ENCODE results near the gene VPS33A. TPM values are rescaled to one million over a fixed set of nuclear protein-coding genes. Genes with fewer than 3 reads are reported as not detected.
A peak's percentile ranks its signal among the peaks of the same experiment; 100 is the strongest.

The VPS33A gene
- total and polyA plus RNA-seq, 9 donors: 9.4 to 22.5 (median 13.1) TPM

GRCh38 chr12:122200541-122201175 lies 65.6 kb downstream of the VPS33A start:
- Histone ChIP-seq H3K4me3 (no peak overlapping the region), H3K9me3 (no peaks in the 10 kb centered on the region), H3K27me3 (peaks cover 16% of the 10 kb centered on the region), H3K36me3 (no peaks in the 10 kb centered on the region), H3K4me1 (ENCODE audit: insufficient read depth) (peaks cover 2% of the 10 kb centered on the region), H3K27ac (no peak overlapping the region)
- TF ChIP-seq CTCF (IDR thresholded peaks at IDR 0.05): no peak
- TF ChIP-seq EP300 (IDR thresholded peaks at IDR 0.05): no peak
- no peak for TF ChIP-seq POLR2A (IDR thresholded peaks at IDR 0.05)
- peak in 1 of 5 donors; percentile 28 for DNase-seq
- 63 to 72% (median 72%) methylated on average over 24 of the region's 24 CpGs for WGBS, 3 donors
- intact Hi-C loops (cut with DNase I): no loop called here

- intact Hi-C loops (cut with DNase I): no loop called here
- TF ChIP-seq EP300 (IDR thresholded peaks at IDR 0.05) (no peak), POLR2A (IDR thresholded peaks at IDR 0.05) (no peak), CTCF (IDR thresholded peaks at IDR 0.05) (no peak)
- H3K27me3 ChIP-seq: peaks cover 16% of the 10 kb centered on the region
Measured at GRCh38 chr12:122199484-122200355, 66.6 kb downstream of the VPS33A start.

GRCh38 chr12:122197612-122197966 lies 68.7 kb downstream of the VPS33A start:
- Histone ChIP-seq H3K4me1 (ENCODE audit: insufficient read depth) (no peaks in the 10 kb centered on the region), H3K27ac (no peak overlapping the region), H3K27me3 (peaks cover 6% of the 10 kb centered on the region), H3K36me3 (no peaks in the 10 kb centered on the region), H3K4me3 (no peak overlapping the region), H3K9me3 (no peaks in the 10 kb centered on the region)
- WGBS, 3 donors: 44 to 56% (median 55%) methylated on average over 1 of the region's 1 CpG
- DNase-seq: no peak
- intact Hi-C loops (cut with DNase I): no loop called here
- TF ChIP-seq EP300 (IDR thresholded peaks at IDR 0.05): no peak
- no peak for TF ChIP-seq POLR2A (IDR thresholded peaks at IDR 0.05)
- TF ChIP-seq CTCF (IDR thresholded peaks at IDR 0.05): no peak

More at GRCh38 chr12:122199484-122200355, 66.6 kb downstream of the VPS33A start:
- 88 to 92% (median 91%) methylated on average over 29 of the region's 29 CpGs for WGBS, 3 donors
- H3K9me3 ChIP-seq: no peaks in the 10 kb centered on the region
- H3K4me3 ChIP-seq: no peak overlapping the region
- DNase-seq: peak in 1 of 5 donors; percentile 31
- H3K4me1 ChIP-seq (ENCODE audit: insufficient read depth): peaks cover 2% of the 10 kb centered on the region
- no peaks in the 10 kb centered on the region for H3K36me3 ChIP-seq
- H3K27ac ChIP-seq: no peak overlapping the region

GRCh38 chr12:122195405-122195804 lies 70.9 kb downstream of the VPS33A start:
- Histone ChIP-seq H3K27ac (no peak overlapping the region), H3K36me3 (no peaks in the 10 kb centered on the region), H3K27me3 (no peaks in the 10 kb centered on the region), H3K9me3 (no peaks in the 10 kb centered on the region), H3K4me3 (no peak overlapping the region), H3K4me1 (ENCODE audit: insufficient read depth) (no peaks in the 10 kb centered on the region)
- intact Hi-C loops (cut with DNase I): no loop called here
- no peak for TF ChIP-seq POLR2A (IDR thresholded peaks at IDR 0.05)
- TF ChIP-seq EP300 (IDR thresholded peaks at IDR 0.05): no peak
- TF ChIP-seq CTCF (IDR thresholded peaks at IDR 0.05): no peak
- WGBS, 3 donors: 91 to 96% (median 91%) methylated on average over 4 of the region's 4 CpGs
- no peak for DNase-seq
